ENCODE measurements around the gene CHP1. TPM values are rescaled to one million over a fixed set of nuclear protein-coding genes. Genes with fewer than 3 reads are reported as not detected.

The CHP1 gene
- total and polyA plus RNA-seq, 9 of the 15 experiments (the other 6 are each of a cell fraction or from before 2014, with no cell fraction given), result 31.7 to 83.4 (median 67.6) TPM

DNA sequence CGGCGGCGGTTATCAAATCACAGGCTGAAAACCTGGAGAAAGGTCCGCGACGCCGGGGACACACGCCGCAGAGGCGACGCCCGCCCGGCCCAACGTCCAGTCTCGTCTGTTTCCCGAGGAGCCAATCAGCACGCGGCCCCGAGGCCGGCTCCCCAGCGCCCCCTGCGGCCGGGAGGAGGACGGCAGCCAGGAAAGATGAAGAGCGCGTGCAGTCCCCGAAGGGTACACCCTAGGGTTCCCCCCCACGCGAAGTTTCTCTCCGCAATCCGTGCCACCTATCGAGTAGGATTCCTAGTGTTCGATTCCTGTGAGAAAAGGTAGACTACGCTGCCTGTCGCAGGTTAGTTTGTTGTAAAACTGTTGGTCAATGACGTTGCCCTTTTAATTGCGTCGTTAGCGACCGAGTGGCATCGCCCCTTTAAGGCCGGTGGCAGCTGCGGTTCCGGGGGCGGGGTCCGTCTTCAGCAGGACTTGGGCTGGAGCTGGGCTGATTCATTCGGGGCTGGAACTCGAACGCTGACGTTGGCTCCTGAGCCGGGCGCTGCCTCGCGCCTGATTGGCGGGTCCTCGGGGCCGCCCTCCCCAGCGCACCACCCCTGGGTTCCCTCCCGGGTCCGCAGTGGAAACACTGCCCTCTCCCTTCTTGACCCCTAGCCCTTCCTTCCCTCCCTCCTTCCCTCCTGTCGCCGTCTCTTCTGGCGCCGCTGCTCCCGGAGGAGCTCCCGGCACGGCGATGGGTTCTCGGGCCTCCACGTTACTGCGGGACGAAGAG is at the start of gene CHP1, which contains the start of gene EXD1 (continued):
- TF ChIP-seq NFE2 (IDR thresholded peaks at IDR 0.05; ENCODE audit: low read depth), result peak; percentile 51
- TF ChIP-seq EWSR1 (IDR thresholded peaks at IDR 0.05; ENCODE audit: borderline replicate concordance, low read depth, partially characterized antibody), result no peak
- peak; percentile 65 for TF ChIP-seq GABPA (tag; conservative IDR thresholded peaks at IDR 0.05; ENCODE audit: low read depth)
- TF ChIP-seq, protein P1, sequence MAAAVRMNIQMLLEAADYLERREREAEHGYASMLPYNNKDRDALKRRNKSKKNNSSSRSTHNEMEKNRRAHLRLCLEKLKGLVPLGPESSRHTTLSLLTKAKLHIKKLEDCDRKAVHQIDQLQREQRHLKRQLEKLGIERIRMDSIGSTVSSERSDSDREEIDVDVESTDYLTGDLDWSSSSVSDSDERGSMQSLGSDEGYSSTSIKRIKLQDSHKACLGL (CRISPR knock-in tag; IDR thresholded peaks at IDR 0.05; ENCODE audit: borderline replicate concordance, poor library complexity, severe bottlenecking), result no peak
- TF ChIP-seq, protein P2, sequence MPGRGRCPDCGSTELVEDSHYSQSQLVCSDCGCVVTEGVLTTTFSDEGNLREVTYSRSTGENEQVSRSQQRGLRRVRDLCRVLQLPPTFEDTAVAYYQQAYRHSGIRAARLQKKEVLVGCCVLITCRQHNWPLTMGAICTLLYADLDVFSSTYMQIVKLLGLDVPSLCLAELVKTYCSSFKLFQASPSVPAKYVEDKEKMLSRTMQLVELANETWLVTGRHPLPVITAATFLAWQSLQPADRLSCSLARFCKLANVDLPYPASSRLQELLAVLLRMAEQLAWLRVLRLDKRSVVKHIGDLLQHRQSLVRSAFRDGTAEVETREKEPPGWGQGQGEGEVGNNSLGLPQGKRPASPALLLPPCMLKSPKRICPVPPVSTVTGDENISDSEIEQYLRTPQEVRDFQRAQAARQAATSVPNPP (IDR thresholded peaks at IDR 0.05; ENCODE audit: borderline replicate concordance, insufficient read depth, insufficient read length), result no peak
- TF ChIP-seq EGR1 (conservative IDR thresholded peaks at IDR 0.05), result peak; percentile 72
- peak; percentile 48; the same call in 1 of the 2 replicates for TF ChIP-seq MIER1 (IDR thresholded peaks at IDR 0.05; ENCODE audit: low read depth)
- TF ChIP-seq, protein P3, sequence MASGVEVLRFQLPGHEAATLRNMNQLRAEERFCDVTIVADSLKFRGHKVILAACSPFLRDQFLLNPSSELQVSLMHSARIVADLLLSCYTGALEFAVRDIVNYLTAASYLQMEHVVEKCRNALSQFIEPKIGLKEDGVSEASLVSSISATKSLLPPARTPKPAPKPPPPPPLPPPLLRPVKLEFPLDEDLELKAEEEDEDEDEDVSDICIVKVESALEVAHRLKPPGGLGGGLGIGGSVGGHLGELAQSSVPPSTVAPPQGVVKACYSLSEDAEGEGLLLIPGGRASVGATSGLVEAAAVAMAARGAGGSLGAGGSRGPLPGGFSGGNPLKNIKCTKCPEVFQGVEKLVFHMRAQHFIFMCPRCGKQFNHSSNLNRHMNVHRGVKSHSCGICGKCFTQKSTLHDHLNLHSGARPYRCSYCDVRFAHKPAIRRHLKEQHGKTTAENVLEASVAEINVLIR (CRISPR knock-in tag; IDR thresholded peaks at IDR 0.05), result peak; percentile 66
- TF ChIP-seq SMAD4 (CRISPR knock-in tag; conservative IDR thresholded peaks at IDR 0.05), result peak; percentile 89
- TF ChIP-seq, protein P4, sequence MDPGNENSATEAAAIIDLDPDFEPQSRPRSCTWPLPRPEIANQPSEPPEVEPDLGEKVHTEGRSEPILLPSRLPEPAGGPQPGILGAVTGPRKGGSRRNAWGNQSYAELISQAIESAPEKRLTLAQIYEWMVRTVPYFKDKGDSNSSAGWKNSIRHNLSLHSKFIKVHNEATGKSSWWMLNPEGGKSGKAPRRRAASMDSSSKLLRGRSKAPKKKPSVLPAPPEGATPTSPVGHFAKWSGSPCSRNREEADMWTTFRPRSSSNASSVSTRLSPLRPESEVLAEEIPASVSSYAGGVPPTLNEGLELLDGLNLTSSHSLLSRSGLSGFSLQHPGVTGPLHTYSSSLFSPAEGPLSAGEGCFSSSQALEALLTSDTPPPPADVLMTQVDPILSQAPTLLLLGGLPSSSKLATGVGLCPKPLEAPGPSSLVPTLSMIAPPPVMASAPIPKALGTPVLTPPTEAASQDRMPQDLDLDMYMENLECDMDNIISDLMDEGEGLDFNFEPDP (CRISPR knock-in tag; IDR thresholded peaks at IDR 0.05), result no peak
- TF ChIP-seq HNRNPUL1 (IDR thresholded peaks at IDR 0.05; ENCODE audit: low read length), result no peak
- TF ChIP-seq ARID2 (IDR thresholded peaks at IDR 0.05), result no peak
- TF ChIP-seq ZNF764 (CRISPR knock-in tag; IDR thresholded peaks at IDR 0.05; ENCODE audit: low read depth), result no peak
- peak; percentile 85 for TF ChIP-seq NFIC (IDR thresholded peaks at IDR 0.05)
- TF ChIP-seq, protein P5, sequence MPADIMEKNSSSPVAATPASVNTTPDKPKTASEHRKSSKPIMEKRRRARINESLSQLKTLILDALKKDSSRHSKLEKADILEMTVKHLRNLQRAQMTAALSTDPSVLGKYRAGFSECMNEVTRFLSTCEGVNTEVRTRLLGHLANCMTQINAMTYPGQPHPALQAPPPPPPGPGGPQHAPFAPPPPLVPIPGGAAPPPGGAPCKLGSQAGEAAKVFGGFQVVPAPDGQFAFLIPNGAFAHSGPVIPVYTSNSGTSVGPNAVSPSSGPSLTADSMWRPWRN (IDR thresholded peaks at IDR 0.05; ENCODE audit: low read depth), result 0 out of 2 replicates have a peak, but pooled peaks have one; percentile 6
- TF ChIP-seq, protein P6, sequence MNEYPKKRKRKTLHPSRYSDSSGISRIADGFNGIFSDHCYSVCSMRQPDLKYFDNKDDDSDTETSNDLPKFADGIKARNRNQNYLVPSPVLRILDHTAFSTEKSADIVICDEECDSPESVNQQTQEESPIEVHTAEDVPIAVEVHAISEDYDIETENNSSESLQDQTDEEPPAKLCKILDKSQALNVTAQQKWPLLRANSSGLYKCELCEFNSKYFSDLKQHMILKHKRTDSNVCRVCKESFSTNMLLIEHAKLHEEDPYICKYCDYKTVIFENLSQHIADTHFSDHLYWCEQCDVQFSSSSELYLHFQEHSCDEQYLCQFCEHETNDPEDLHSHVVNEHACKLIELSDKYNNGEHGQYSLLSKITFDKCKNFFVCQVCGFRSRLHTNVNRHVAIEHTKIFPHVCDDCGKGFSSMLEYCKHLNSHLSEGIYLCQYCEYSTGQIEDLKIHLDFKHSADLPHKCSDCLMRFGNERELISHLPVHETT (CRISPR knock-in tag; conservative IDR thresholded peaks at IDR 0.05 in 1 of 2, IDR thresholded peaks at IDR 0.05 in 1 of 2), result peak in 1 of 2 experiments; percentile 90; a peak in 2 of 4 replicates
- TF ChIP-seq ZNF561 (CRISPR knock-in tag; conservative IDR thresholded peaks at IDR 0.05), result no peak
- TF ChIP-seq TGIF2 (CRISPR knock-in tag; IDR thresholded peaks at IDR 0.05), result no peak
- peak in 1 of 2 experiments; percentile 74; a peak in 3 of 4 replicates for TF ChIP-seq FOXA3 (CRISPR knock-in tag; conservative IDR thresholded peaks at IDR 0.05 in 1 of 2, IDR thresholded peaks at IDR 0.05 in 1 of 2)
- TF ChIP-seq POLR2A (conservative IDR thresholded peaks at IDR 0.05), result peak; percentile 83
- peak; percentile 38; the same call in 1 of the 2 replicates for TF ChIP-seq ZBTB7A (IDR thresholded peaks at IDR 0.05; ENCODE audit: borderline replicate concordance, control insufficient read depth, low read depth, low read length)

Measured in K562 (cell line).